Activated T-cell treated with anti-CD3 and anti-CD28 coated beads, Interleukin-2, amount 50 U/mL, for 4 hours (primary cell): Measurements from ENCODE around the gene ACTR3. TPM values are rescaled to one million over a fixed set of nuclear protein-coding genes. Genes with fewer than 3 reads are reported as not detected.
A peak's percentile ranks its signal among the peaks of the same experiment; 100 is the strongest.
"Not testable (repeated sequence)": the region's sequence is repeated elsewhere in the genome, so short reads cannot be mapped to it uniquely, and the experiment has no call there.

Experiments used
- ATAC-seq, 2 donors: fragments of 200-7000 bp; cut with Tn5 transposase; one replicate each; pipeline ENCODE4 v1.10.0; 2021
- DNase-seq: peaks from one replicate; pipeline ENCODE4 v3.0.0-alpha.2; 2020
- H3K27me3 Mint-ChIP-seq: one replicate; pipeline ENCODE4 v1.8.0; 2021; ENCODE audit warnings: low read depth, mixed read lengths
- H3K36me3 Mint-ChIP-seq: one replicate; pipeline ENCODE4 v1.8.0; 2022; ENCODE audit warnings: mixed read lengths; ENCODE audit not compliant: insufficient read depth
- H3K4me1 Mint-ChIP-seq: one replicate; pipeline ENCODE4 v1.8.0; 2021; ENCODE audit warnings: low read depth, mixed read lengths
- H3K4me3 Mint-ChIP-seq: one replicate; pipeline ENCODE4 v1.8.0; 2021; ENCODE audit warnings: mild to moderate bottlenecking, moderate library complexity, mixed read lengths
- H3K9me3 Mint-ChIP-seq: one replicate; pipeline ENCODE4 v1.8.0; 2021; ENCODE audit warnings: mixed read lengths
- total RNA-seq, 3 donors: library from RNA; stranded (reverse); gene quantifications; one replicate each; pipeline ENCODE4 v1.2.1, GENCODE V29; 2021

Gene ACTR3
- total RNA-seq = 100 to 1,000 TPM; 517 to 534 (median 529) TPM

- no peaks in the 10 kb centered on the region for H3K9me3 Mint-ChIP-seq
- H3K4me1 Mint-ChIP-seq = peaks cover 74% of the 10 kb centered on the region
- H3K27me3 Mint-ChIP-seq = no peaks in the 10 kb centered on the region
- peak within 1 kb of the TSS; percentile 94 for H3K4me3 Mint-ChIP-seq
- H3K36me3 Mint-ChIP-seq = peaks cover 26% of the 10 kb centered on the region
- DNase-seq (peak; percentile 96), ATAC-seq (peak; percentile 85 to 88)
Measured at GRCh38 chr2:113889471-113890252, at the start of gene ACTR3. Gene ACTR3 (plus strand): TSS chr2:113890089. CDS start chr2:113890280, 191 bp downstream.

- DNase-seq (no peak), ATAC-seq (no peak)
- Mint-ChIP-seq H3K9me3 (no peaks in the 10 kb centered on the region), H3K4me1 (no peaks in the 10 kb centered on the region), H3K4me3 (no peak overlapping the region), H3K27me3 (no peaks in the 10 kb centered on the region), H3K36me3 (peaks cover 11% of the 10 kb centered on the region)
Measured at GRCh38 chr2:113840518-113840917, 49.4 kb upstream of the ACTR3 start.

GRCh38 chr2:113842919-113843736 is 46.8 kb upstream of the ACTR3 start:
- H3K27me3 Mint-ChIP-seq = no peaks in the 10 kb centered on the region
- peaks cover 26% of the 10 kb centered on the region for H3K36me3 Mint-ChIP-seq
- no peak for DNase-seq
- no peak for ATAC-seq
- no peaks in the 10 kb centered on the region for H3K4me1 Mint-ChIP-seq
- peaks cover 6% of the 10 kb centered on the region for H3K9me3 Mint-ChIP-seq
- no peak overlapping the region for H3K4me3 Mint-ChIP-seq

- not testable (repeated sequence) for H3K27me3 Mint-ChIP-seq, ATAC-seq, H3K4me1 Mint-ChIP-seq, DNase-seq, H3K9me3 Mint-ChIP-seq, H3K4me3 Mint-ChIP-seq
- H3K36me3 Mint-ChIP-seq = peaks cover 26% of the 10 kb centered on the region
Measured at GRCh38 chr2:113843737-113844050, 46.2 kb upstream of the ACTR3 start.

GRCh38 chr2:113845261-113845660 is 44.6 kb upstream of the ACTR3 start:
- DNase-seq (no peak), ATAC-seq (no peak)
- no peaks in the 10 kb centered on the region for H3K27me3 Mint-ChIP-seq
- no peak overlapping the region for H3K4me3 Mint-ChIP-seq
- peaks cover 6% of the 10 kb centered on the region for H3K9me3 Mint-ChIP-seq
- peaks cover 7% of the 10 kb centered on the region for H3K4me1 Mint-ChIP-seq
- H3K36me3 Mint-ChIP-seq = peaks cover 23% of the 10 kb centered on the region

GRCh38 chr2:113845796-113846195 is 44.1 kb upstream of the ACTR3 start:
- H3K4me3 Mint-ChIP-seq, DNase-seq, ATAC-seq, H3K27me3 Mint-ChIP-seq, H3K9me3 Mint-ChIP-seq, H3K4me1 Mint-ChIP-seq: not testable (repeated sequence)
- peaks cover 23% of the 10 kb centered on the region for H3K36me3 Mint-ChIP-seq

GRCh38 chr2:113846429-113846828 is 43.5 kb upstream of the ACTR3 start:
- ATAC-seq = no peak
- peaks cover 23% of the 10 kb centered on the region for H3K36me3 Mint-ChIP-seq
- H3K4me3 Mint-ChIP-seq = no peak overlapping the region

GRCh38 chr2:113847144-113847543 is 42.7 kb upstream of the ACTR3 start:
- no peaks in the 10 kb centered on the region for H3K27me3 Mint-ChIP-seq
- H3K9me3 Mint-ChIP-seq = peaks cover 6% of the 10 kb centered on the region
- H3K4me3 Mint-ChIP-seq = no peak overlapping the region
- DNase-seq (no peak), ATAC-seq (no peak)
- peaks cover 7% of the 10 kb centered on the region for H3K4me1 Mint-ChIP-seq
- H3K36me3 Mint-ChIP-seq = peaks cover 23% of the 10 kb centered on the region

More at GRCh38 chr2:113846429-113846828, 43.5 kb upstream of the ACTR3 start:
- H3K27me3 Mint-ChIP-seq = no peaks in the 10 kb centered on the region
- no peak for DNase-seq
- H3K4me1 Mint-ChIP-seq = peaks cover 7% of the 10 kb centered on the region
- peaks cover 6% of the 10 kb centered on the region for H3K9me3 Mint-ChIP-seq

- ATAC-seq (peak; percentile 96), DNase-seq (no peak)
- Mint-ChIP-seq H3K4me3 (no peak overlapping the region), H3K27me3 (no peaks in the 10 kb centered on the region), H3K4me1 (peaks cover 7% of the 10 kb centered on the region), H3K9me3 (peaks cover 6% of the 10 kb centered on the region), H3K36me3 (peaks cover 18% of the 10 kb centered on the region)
Measured at GRCh38 chr2:113848758-113849415, 41.0 kb upstream of the ACTR3 start.

- Mint-ChIP-seq H3K9me3 (peaks cover 6% of the 10 kb centered on the region), H3K36me3 (peaks cover 21% of the 10 kb centered on the region), H3K4me1 (peaks cover 7% of the 10 kb centered on the region), H3K27me3 (no peaks in the 10 kb centered on the region), H3K4me3 (no peak overlapping the region)
- no peak for ATAC-seq
- no peak for DNase-seq
Measured at GRCh38 chr2:113850687-113851086, 39.2 kb upstream of the ACTR3 start.

- Mint-ChIP-seq H3K36me3 (peaks cover 11% of the 10 kb centered on the region), H3K9me3 (no peaks in the 10 kb centered on the region), H3K4me3 (no peak overlapping the region), H3K4me1 (peaks cover 7% of the 10 kb centered on the region), H3K27me3 (no peaks in the 10 kb centered on the region)
- ATAC-seq (no peak), DNase-seq (no peak)
Measured at GRCh38 chr2:113851640-113852039, 38.2 kb upstream of the ACTR3 start.

- Mint-ChIP-seq H3K9me3 (no peaks in the 10 kb centered on the region), H3K4me1 (peaks cover 6% of the 10 kb centered on the region), H3K36me3 (peaks cover 14% of the 10 kb centered on the region), H3K27me3 (no peaks in the 10 kb centered on the region), H3K4me3 (no peak overlapping the region)
- no peak for ATAC-seq
- DNase-seq = no peak
Measured at GRCh38 chr2:113854208-113854607, 35.7 kb upstream of the ACTR3 start.

GRCh38 chr2:113854970-113855740 is 34.7 kb upstream of the ACTR3 start:
- no peak for ATAC-seq
- Mint-ChIP-seq H3K4me1 (peaks cover 4% of the 10 kb centered on the region), H3K4me3 (no peak overlapping the region), H3K9me3 (no peaks in the 10 kb centered on the region), H3K36me3 (peaks cover 14% of the 10 kb centered on the region), H3K27me3 (no peaks in the 10 kb centered on the region)
- no peak for DNase-seq

GRCh38 chr2:113857464-113857863 is 32.4 kb upstream of the ACTR3 start:
- DNase-seq (no peak), ATAC-seq (no peak)
- H3K4me1 Mint-ChIP-seq = peaks cover 4% of the 10 kb centered on the region
- peaks cover 17% of the 10 kb centered on the region for H3K36me3 Mint-ChIP-seq
- H3K27me3 Mint-ChIP-seq = no peaks in the 10 kb centered on the region
- no peaks in the 10 kb centered on the region for H3K9me3 Mint-ChIP-seq
- H3K4me3 Mint-ChIP-seq = no peak overlapping the region
